ENCODE results near the gene IPO11.
"Not testable (repeated sequence)": the region's sequence is repeated elsewhere in the genome, so short reads cannot be mapped to it uniquely, and the experiment has no call there.

IPO11 gene

GRCh38 chr5:62650197-62650596 is 237.6 kb downstream of the IPO11 start:
- FAIRE-seq, result no peak

- no peak for FAIRE-seq
Measured at GRCh38 chr5:62652225-62652624, 239.7 kb downstream of the IPO11 start.

- no peak for FAIRE-seq
Measured at GRCh38 chr5:62653001-62653863, 240.7 kb downstream of the IPO11 start.

- FAIRE-seq, result no peak
Measured at GRCh38 chr5:62653864-62654575, 241.5 kb downstream of the IPO11 start.

GRCh38 chr5:62657772-62658171 is 245.2 kb downstream of the IPO11 start:
- FAIRE-seq, result not testable (repeated sequence)

GRCh38 chr5:62661126-62661525 is 248.6 kb downstream of the IPO11 start:
- FAIRE-seq, result no peak

- no peak for FAIRE-seq
Measured at GRCh38 chr5:62662521-62662920, 250.0 kb downstream of the IPO11 start.

- FAIRE-seq, result no peak
Measured at GRCh38 chr5:62671479-62671878, 258.9 kb downstream of the IPO11 start.

GRCh38 chr5:62676596-62676995 is 264.0 kb downstream of the IPO11 start:
- not testable (repeated sequence) for FAIRE-seq

Measured in endometrium (tissue), 2 donors.